Activated naive CD4-positive, alpha-beta T cell treated with anti-CD3 and anti-CD28 coated beads, Interleukin-2, amount 10 ng/mL, durations not matched to agents 5 hours and 36 hours (primary cell): ENCODE results near the gene SPATA31C1. TPM values are rescaled to one million over a fixed set of nuclear protein-coding genes. Genes with fewer than 3 reads are reported as not detected.

Experiments
- total RNA-seq, 2 experiments: library from RNA; stranded (reverse); gene quantifications; one replicate each; pipeline ENCODE4 v1.2.3, GENCODE V29; 2021

SPATA31C1 gene
- not detected for total RNA-seq

DNA sequence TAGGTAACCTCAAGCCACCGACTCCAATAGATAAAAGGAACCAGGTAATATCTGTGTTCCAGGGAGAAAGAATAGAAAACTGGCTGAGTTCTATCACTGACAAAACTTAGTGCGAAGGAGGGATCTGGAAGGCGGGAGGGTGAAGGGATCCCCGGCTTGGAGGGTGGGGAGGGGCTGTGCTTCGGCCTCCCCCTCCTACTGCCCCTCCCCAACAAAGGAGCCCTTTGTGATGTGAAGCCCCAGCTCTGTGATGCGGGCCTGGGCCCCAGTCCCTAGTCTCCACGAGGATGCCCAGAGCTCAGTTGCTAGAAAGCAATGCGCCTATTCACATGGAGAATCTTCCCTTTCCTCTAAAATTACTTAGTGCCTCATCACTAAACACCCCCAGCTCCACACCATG lies at the start of gene SPATA31C1:
Gene SPATA31C1 (plus strand): TSS at position 301 of the 400 bp plus-strand sequence.

GRCh38 chr9:87882627-87883026 lies 35.1 kb upstream of the SPATA31C1 start, which contains the start of gene SPATA31E1:
Gene SPATA31E1 (plus strand): TSS chr9:87882877. CDS start chr9:87882892, 15 bp downstream.

Other genes starting within 250 kb of the SPATA31C1 start
- 10 to 100 TPM; 25.8 to 28.3 TPM for gene CTSL, start 191.8 kb upstream of the SPATA31C1 start, total RNA-seq
- gene SPATA31E1, start 35.1 kb upstream of the SPATA31C1 start, total RNA-seq: not detected
- 1 to 10 TPM; 2.0 to 2.6 TPM for gene CDK20, start 56.6 kb downstream of the SPATA31C1 start, total RNA-seq
- not detected for gene SPATA31C2, start 220.5 kb downstream of the SPATA31C1 start, total RNA-seq